HAP-1 (cell line): ENCODE data around the gene ERC2.

ENCODE experiments used
- DNase-seq, 2 experiments: peaks; one replicate each; pipeline ENCODE4 v3.0.0-alpha.2; 2016 to 2020; ENCODE audit warnings: low spot score in 2 of 2
- H3K27me3 ChIP-seq: fragments of 250-450 bp; sonication (Bioruptor Pico); 2 replicates; pipeline ENCODE4 v1.5.1; 2020; ENCODE audit warnings: low read depth, mild to moderate bottlenecking, moderate library complexity
- H3K36me3 ChIP-seq: fragments of 250-450 bp; sonication (Bioruptor Pico); replicated peaks from 2 replicates; pipeline ENCODE4 v1.5.1; 2020; ENCODE audit warnings: mild to moderate bottlenecking
- H3K4me1 ChIP-seq: fragments of 250-450 bp; sonication (Bioruptor Pico); 2 replicates; pipeline ENCODE4 v1.5.1; 2020; ENCODE audit warnings: mild to moderate bottlenecking
- H3K4me3 ChIP-seq: fragments of 250-450 bp; sonication (Bioruptor Pico); 2 replicates; pipeline ENCODE4 v1.5.1; 2020; ENCODE audit warnings: mild to moderate bottlenecking, moderate library complexity
- H3K9me3 ChIP-seq: fragments of 250-450 bp; sonication (Bioruptor Pico); 2 replicates; pipeline ENCODE4 v1.5.1; 2020; ENCODE audit warnings: mild to moderate bottlenecking, moderate library complexity
- in situ Hi-C: fragments of 300-500 bp; cut with MboI; formaldehyde crosslinking; loops from 3 replicates; pipeline ENCODE4 v1.14.3; 2020; ENCODE audit warnings: low sequenced_read_pairs, inconsistent platforms, mixed read lengths

ERC2 gene

GRCh38 chr3:55501905-55502304 lies 966.4 kb downstream of the ERC2 start:
- DNase-seq = no peak
- no peaks in the 10 kb centered on the region; the same call in 1 of the 2 replicates for H3K4me1 ChIP-seq
- H3K4me3 ChIP-seq = no peak overlapping the region
- H3K27me3 ChIP-seq = no peaks in the 10 kb centered on the region
- H3K36me3 ChIP-seq = no peaks in the 10 kb centered on the region
- H3K9me3 ChIP-seq = no peaks in the 10 kb centered on the region
- in situ Hi-C loops = no loop called here

GRCh38 chr3:55500555-55501330 lies 967.5 kb downstream of the ERC2 start:
- Histone ChIP-seq H3K27me3 (no peaks in the 10 kb centered on the region), H3K4me1 (no peaks in the 10 kb centered on the region; the same call in 1 of the 2 replicates), H3K36me3 (no peaks in the 10 kb centered on the region), H3K4me3 (no peak overlapping the region), H3K9me3 (no peaks in the 10 kb centered on the region)
- no peak for DNase-seq
- in situ Hi-C loops = no loop called here

- Histone ChIP-seq H3K27me3 (no peaks in the 10 kb centered on the region), H3K4me1 (no peaks in the 10 kb centered on the region), H3K9me3 (no peaks in the 10 kb centered on the region), H3K4me3 (no peak overlapping the region), H3K36me3 (no peaks in the 10 kb centered on the region)
- in situ Hi-C loops = loop anchor here (25.0 kb wide), 1 partner anchor 764 kb away; no protein-coding TSS in a partner anchor
- DNase-seq = no peak
Measured at GRCh38 chr3:55498520-55498919, 969.7 kb downstream of the ERC2 start.

- DNase-seq = no peak
- in situ Hi-C loops = loop anchor here (25.0 kb wide), 1 partner anchor 765 kb away; no protein-coding TSS in a partner anchor
- no peaks in the 10 kb centered on the region for H3K9me3 ChIP-seq
Measured at GRCh38 chr3:55497250-55497649, 971.0 kb downstream of the ERC2 start.

GRCh38 chr3:55494976-55495375 lies 973.3 kb downstream of the ERC2 start:
- in situ Hi-C loops = loop anchor here (25.0 kb wide), 1 partner anchor 767 kb away; no protein-coding TSS in a partner anchor
- Histone ChIP-seq H3K36me3 (no peaks in the 10 kb centered on the region), H3K9me3 (no peaks in the 10 kb centered on the region), H3K27me3 (no peaks in the 10 kb centered on the region), H3K4me1 (no peaks in the 10 kb centered on the region), H3K4me3 (no peak overlapping the region)
- no peak for DNase-seq

More at GRCh38 chr3:55497250-55497649, 971.0 kb downstream of the ERC2 start:
- no peaks in the 10 kb centered on the region for H3K4me1 ChIP-seq
- no peaks in the 10 kb centered on the region for H3K36me3 ChIP-seq
- H3K4me3 ChIP-seq = no peak overlapping the region
- H3K27me3 ChIP-seq = no peaks in the 10 kb centered on the region

GRCh38 chr3:55492976-55493375 lies 975.3 kb downstream of the ERC2 start:
- no peaks in the 10 kb centered on the region for H3K9me3 ChIP-seq
- no peaks in the 10 kb centered on the region for H3K27me3 ChIP-seq
- no peaks in the 10 kb centered on the region for H3K36me3 ChIP-seq
- H3K4me1 ChIP-seq = no peaks in the 10 kb centered on the region
- no peak for DNase-seq
- H3K4me3 ChIP-seq = no peak overlapping the region
- in situ Hi-C loops = loop anchor here (25.0 kb wide), 1 partner anchor 769 kb away; no protein-coding TSS in a partner anchor

- Histone ChIP-seq H3K36me3 (no peaks in the 10 kb centered on the region), H3K27me3 (no peaks in the 10 kb centered on the region), H3K9me3 (no peaks in the 10 kb centered on the region), H3K4me1 (no peaks in the 10 kb centered on the region), H3K4me3 (no peak overlapping the region)
- DNase-seq = no peak
- in situ Hi-C loops = loop anchor here (25.0 kb wide), 1 partner anchor 771 kb away; no protein-coding TSS in a partner anchor
Measured at GRCh38 chr3:55491296-55491816, 976.9 kb downstream of the ERC2 start.

GRCh38 chr3:55490276-55490913 lies 977.9 kb downstream of the ERC2 start:
- DNase-seq = no peak
- no peaks in the 10 kb centered on the region for H3K9me3 ChIP-seq
- no peaks in the 10 kb centered on the region for H3K27me3 ChIP-seq
- 0 out of 2 replicates have a peak, but pooled peaks cover 2% of the 10 kb centered on the region for H3K4me1 ChIP-seq
- H3K4me3 ChIP-seq = no peak overlapping the region
- in situ Hi-C loops = loop anchor here (25.0 kb wide), 1 partner anchor 772 kb away; no protein-coding TSS in a partner anchor
- no peaks in the 10 kb centered on the region for H3K36me3 ChIP-seq

GRCh38 chr3:55489798-55490132 lies 978.5 kb downstream of the ERC2 start:
- Histone ChIP-seq H3K9me3 (no peaks in the 10 kb centered on the region), H3K4me1 (peaks cover 2% of the 10 kb centered on the region; the same call in 1 of the 2 replicates), H3K4me3 (no peak overlapping the region), H3K27me3 (no peaks in the 10 kb centered on the region), H3K36me3 (no peaks in the 10 kb centered on the region)
- in situ Hi-C loops = loop anchor here (10.0 to 25.0 kb wide), 4 partner anchors 235 to 773 kb away; no protein-coding TSS in a partner anchor
- DNase-seq = no peak

- peaks cover 2% of the 10 kb centered on the region; the same call in 1 of the 2 replicates for H3K4me1 ChIP-seq
- H3K4me3 ChIP-seq = peak overlapping the region; percentile 66
- no peaks in the 10 kb centered on the region for H3K9me3 ChIP-seq
- in situ Hi-C loops = loop anchor here (10.0 to 25.0 kb wide), 4 partner anchors 236 to 774 kb away; no protein-coding TSS in a partner anchor
- H3K27me3 ChIP-seq = no peaks in the 10 kb centered on the region
- peak; percentile 55 to 71 for DNase-seq
- no peaks in the 10 kb centered on the region for H3K36me3 ChIP-seq
Measured at GRCh38 chr3:55488398-55489055, 979.7 kb downstream of the ERC2 start.

- in situ Hi-C loops = loop anchor here (10.0 to 25.0 kb wide), 4 partner anchors 237 to 775 kb away; no protein-coding TSS in a partner anchor
- Histone ChIP-seq H3K9me3 (no peaks in the 10 kb centered on the region), H3K27me3 (no peaks in the 10 kb centered on the region), H3K4me3 (peak overlapping the region; percentile 66), H3K36me3 (no peaks in the 10 kb centered on the region), H3K4me1 (peaks cover 2% of the 10 kb centered on the region; the same call in 1 of the 2 replicates)
- DNase-seq = peak; percentile 50 to 72
Measured at GRCh38 chr3:55487381-55488241, 980.7 kb downstream of the ERC2 start.

- Histone ChIP-seq H3K4me1 (peaks cover 2% of the 10 kb centered on the region; the same call in 1 of the 2 replicates), H3K9me3 (no peaks in the 10 kb centered on the region), H3K36me3 (no peaks in the 10 kb centered on the region), H3K4me3 (peak within 1 kb of the TSS; percentile 66), H3K27me3 (no peaks in the 10 kb centered on the region)
- in situ Hi-C loops = loop anchor here (10.0 to 25.0 kb wide), 4 partner anchors 238 to 775 kb away; no protein-coding TSS in a partner anchor
- peak; percentile 32 to 78 for DNase-seq
Measured at GRCh38 chr3:55486857-55487380, 981.3 kb downstream of the ERC2 start, which contains the start of gene WNT5A. Gene WNT5A (minus strand): TSS chr3:55487306. CDS start chr3:55486985, 321 bp downstream.
